SH-SY5Y (cell line): ENCODE results near the gene PLCL2.

Experiments
- GATA2 ChIP-seq: IDR thresholded peaks from 2 replicates; pipeline ENCODE4 v1.6.1; 2011; ENCODE audit warnings: mild to moderate bottlenecking, low read depth, low read length
- GATA3 ChIP-seq: IDR thresholded peaks from 2 replicates; pipeline ENCODE4 v1.6.1; 2011; ENCODE audit warnings: low read depth, mild to moderate bottlenecking, low read length, moderate library complexity

- TF ChIP-seq GATA2 (no peak), GATA3 (no peak)
Observed at GRCh38 chr3:16917980-16918682, 33.4 kb downstream of the PLCL2 start.
